ENCODE data around the gene DMXL2.

DNA sequence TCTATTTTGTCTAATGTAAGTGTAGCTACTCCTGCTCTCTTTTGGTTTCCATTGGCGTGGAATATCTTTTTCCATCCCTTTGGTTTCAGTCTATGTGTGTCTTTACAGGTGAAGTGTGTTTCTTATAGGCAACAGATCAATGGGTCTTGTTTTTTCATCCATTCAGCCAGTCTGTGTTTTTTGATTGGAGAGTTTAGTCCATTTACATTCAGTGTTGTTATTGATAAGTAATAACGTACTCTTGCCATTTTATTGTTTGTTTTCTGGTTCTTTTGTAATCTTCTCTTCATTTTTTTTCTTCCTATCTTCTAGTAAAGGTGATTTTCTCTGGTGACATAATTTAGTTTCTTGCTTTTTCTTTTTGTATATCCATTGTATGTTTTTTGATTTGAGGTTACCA is 184.0 kb downstream of the DMXL2 start:
- TF ChIP-seq CTCF (IDR thresholded peaks at IDR 0.05; ENCODE audit: borderline replicate concordance, extremely low read depth, low read length, poor library complexity, severe bottlenecking), result no peak
- TF ChIP-seq EZH2 (IDR thresholded peaks at IDR 0.05; ENCODE audit: borderline replicate concordance, low read depth, low read length, severe bottlenecking), result no peak

All from DND-41 (cell line).